Colonic mucosa (tissue), 4 donors: ENCODE results near the gene TCF15. TPM values are rescaled to one million over a fixed set of nuclear protein-coding genes. Genes with fewer than 3 reads are reported as not detected.

Experiments
- DNase-seq: peaks from one replicate; pipeline ENCODE4 v3.0.0-alpha.2; 2020
- H3K27ac ChIP-seq: fragments of 200-600 bp; one replicate; pipeline ENCODE4 v1.8.0; 2021
- H3K27me3 ChIP-seq: fragments of 200-600 bp; one replicate; pipeline ENCODE4 v1.8.0; 2021
- H3K36me3 ChIP-seq: fragments of 200-600 bp; one replicate; pipeline ENCODE4 v1.8.0; 2021
- H3K4me1 ChIP-seq: fragments of 200-600 bp; one replicate; pipeline ENCODE4 v1.8.0; 2021; ENCODE audit warnings: mild to moderate bottlenecking
- H3K4me3 ChIP-seq: fragments of 200-600 bp; one replicate; pipeline ENCODE4 v1.8.0; 2021
- H3K9ac ChIP-seq, 2 donors: one replicate each; pipeline ENCODE4 v1.7.0; 2013; ENCODE audit warnings: control low read depth in 2 of 2, low read depth in 2 of 2, low read length in 2 of 2
- H3K9me3 ChIP-seq: fragments of 200-600 bp; one replicate; pipeline ENCODE4 v1.8.0; 2021
- CTCF ChIP-seq: fragments of 200-600 bp; IDR thresholded peaks from one replicate; pipeline ENCODE4 v1.8.0; 2022; ENCODE audit warnings: antibody characterized with exemption, mild to moderate bottlenecking
- intact Hi-C: fragments of 100-400 bp; cut with DNase I; formaldehyde crosslinking; loops from one replicate; pipeline ENCODE4 v1.14.1; 2022
- total RNA-seq, 2 donors: library from RNA; stranded (reverse); fragmentation: NEBNext Ultra II Directional in 1 of 2; extraction: Animal tissue kit (Norgen Biotek cat#: 25700) in 1 of 2; gene quantifications; one replicate each; pipeline ENCODE4 v1.2.1, GENCODE V29; 2021
- donor health status: healthy.
- donor health status: DM: no; HTN: no; CAD: no.
- donor health status: DM: no; HTN: no; CAD: no.

The TCF15 gene
- total RNA-seq, 2 donors from 2014 or later, result 0.16 to 0.22 TPM

- TF ChIP-seq CTCF, result no peak
- intact Hi-C loops, result no loop called here
- H3K9me3 ChIP-seq, result no peaks in the 10 kb centered on the region
- H3K9ac ChIP-seq, result no peak overlapping the region
- DNase-seq, result no peak
- H3K27me3 ChIP-seq, result no peaks in the 10 kb centered on the region
- H3K27ac ChIP-seq, result no peak overlapping the region
- no peaks in the 10 kb centered on the region for H3K36me3 ChIP-seq
- H3K4me3 ChIP-seq, result no peak overlapping the region
- no peaks in the 10 kb centered on the region for H3K4me1 ChIP-seq
These were observed 11.1 kb upstream of the TCF15 start for GRCh38 chr20:621125-621756.

- no peaks in the 10 kb centered on the region for H3K36me3 ChIP-seq
- H3K27me3 ChIP-seq, result no peaks in the 10 kb centered on the region
- H3K9ac ChIP-seq, result no peak overlapping the region
- H3K4me1 ChIP-seq, result no peaks in the 10 kb centered on the region
- no peak overlapping the region for H3K4me3 ChIP-seq
- H3K27ac ChIP-seq, result no peak overlapping the region
- TF ChIP-seq CTCF, result no peak
- DNase-seq, result no peak
- H3K9me3 ChIP-seq, result no peaks in the 10 kb centered on the region
- intact Hi-C loops, result no loop called here
These were observed 10.1 kb upstream of the TCF15 start for GRCh38 chr20:620246-620645.

- no peaks in the 10 kb centered on the region for H3K4me1 ChIP-seq
- DNase-seq, result no peak
- H3K27ac ChIP-seq, result no peak overlapping the region
- H3K4me3 ChIP-seq, result no peak overlapping the region
- intact Hi-C loops, result no loop called here
- H3K9me3 ChIP-seq, result no peaks in the 10 kb centered on the region
- no peak for TF ChIP-seq CTCF
- H3K9ac ChIP-seq, result no peak overlapping the region
- no peaks in the 10 kb centered on the region for H3K36me3 ChIP-seq
- H3K27me3 ChIP-seq, result no peaks in the 10 kb centered on the region
These were observed 8.9 kb upstream of the TCF15 start for GRCh38 chr20:618980-619379.

- intact Hi-C loops, result no loop called here
- no peaks in the 10 kb centered on the region for H3K27me3 ChIP-seq
- no peak for TF ChIP-seq CTCF
These were observed 8.0 kb upstream of the TCF15 start for GRCh38 chr20:617934-618690.

GRCh38 chr20:615514-615913, 5.4 kb upstream of the TCF15 start:
- H3K27ac ChIP-seq, result no peak overlapping the region
- H3K4me3 ChIP-seq, result no peak overlapping the region
- TF ChIP-seq CTCF, result no peak
- no peaks in the 10 kb centered on the region for H3K36me3 ChIP-seq
- H3K9ac ChIP-seq, result no peak overlapping the region
- peaks cover 17% of the 10 kb centered on the region for H3K27me3 ChIP-seq
- no peak for DNase-seq
- H3K4me1 ChIP-seq, result no peaks in the 10 kb centered on the region
- intact Hi-C loops, result no loop called here
- H3K9me3 ChIP-seq, result no peaks in the 10 kb centered on the region

More at GRCh38 chr20:617934-618690, 8.0 kb upstream of the TCF15 start:
- Histone ChIP-seq H3K9me3 (no peaks in the 10 kb centered on the region), H3K27ac (no peak overlapping the region), H3K4me3 (no peak overlapping the region), H3K4me1 (no peaks in the 10 kb centered on the region), H3K9ac (no peak overlapping the region), H3K36me3 (no peaks in the 10 kb centered on the region)
- DNase-seq, result no peak
